HL-60 (cell line): ENCODE data around the gene MAP3K14.

ENCODE experiments used
- DNase-seq, 2 experiments: peaks; one replicate each; pipeline ENCODE4 v3.0.0-alpha.2; 2010 to 2020; ENCODE audit warnings: low read depth in 1 of 2, low spot score in 1 of 2
- H3K27ac ChIP-seq: fragments of 250-450 bp; sonication (Bioruptor Pico); replicated peaks from 2 replicates; pipeline ENCODE4 v1.5.1; 2020; ENCODE audit warnings: mild to moderate bottlenecking, moderate library complexity
- H3K27me3 ChIP-seq: fragments of 250-450 bp; sonication (Bioruptor Pico); 2 replicates; pipeline ENCODE4 v1.5.1; 2021; ENCODE audit warnings: mild to moderate bottlenecking, moderate library complexity; ENCODE audit not compliant: insufficient read depth, poor library complexity, severe bottlenecking
- H3K4me3 ChIP-seq: replicated peaks from 2 replicates; pipeline ENCODE4 v1.5.1; 2011; ENCODE audit warnings: mild to moderate bottlenecking, control low read depth, low read length; ENCODE audit not compliant: insufficient read depth
- GABPA ChIP-seq: IDR thresholded peaks from 2 replicates; pipeline ENCODE4 v1.6.1; 2012; ENCODE audit warnings: low read depth
- POLR2AphosphoS5 ChIP-seq: IDR thresholded peaks from 2 replicates; pipeline ENCODE4 v1.6.1; 2012; ENCODE audit warnings: low read depth
- SPI1 ChIP-seq: IDR thresholded peaks from 2 replicates; pipeline ENCODE4 v1.6.1; 2012; ENCODE audit warnings: low read depth, mild to moderate bottlenecking, borderline replicate concordance
- TF ChIP-seq, protein P1 (sequence below): IDR thresholded peaks from 2 replicates; pipeline ENCODE4 v1.6.1; 2012; ENCODE audit warnings: low read depth; ENCODE audit not compliant: insufficient replicate concordance
- TF ChIP-seq, protein P2 (sequence below): IDR thresholded peaks from one replicate; pipeline ENCODE4 v1.5.1; 2011; ENCODE audit warnings: low read length, control low read depth, inconsistent platforms; ENCODE audit not compliant: insufficient read depth

Gene MAP3K14

DNA sequence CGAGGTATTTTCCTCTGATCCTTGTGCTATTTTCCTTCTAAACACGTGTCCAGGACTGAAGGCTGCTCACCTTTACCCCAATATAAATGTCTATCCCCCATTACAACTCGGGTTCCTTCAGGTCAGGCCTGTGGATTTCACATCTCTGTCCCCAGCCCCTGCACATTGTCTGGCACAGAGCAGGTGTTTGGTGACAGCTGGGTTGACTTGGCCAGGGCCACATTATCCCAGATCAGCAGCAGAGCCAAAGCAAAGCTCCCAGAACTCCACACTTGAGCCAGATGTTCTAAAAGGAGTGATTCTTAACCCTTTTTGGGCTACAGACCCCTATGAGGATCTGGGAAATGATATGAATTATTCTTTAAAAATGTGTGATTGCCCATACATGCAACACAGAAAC lies 36.9 kb downstream of the MAP3K14 start:
- TF ChIP-seq SPI1: no peak
- TF ChIP-seq, protein P1, sequence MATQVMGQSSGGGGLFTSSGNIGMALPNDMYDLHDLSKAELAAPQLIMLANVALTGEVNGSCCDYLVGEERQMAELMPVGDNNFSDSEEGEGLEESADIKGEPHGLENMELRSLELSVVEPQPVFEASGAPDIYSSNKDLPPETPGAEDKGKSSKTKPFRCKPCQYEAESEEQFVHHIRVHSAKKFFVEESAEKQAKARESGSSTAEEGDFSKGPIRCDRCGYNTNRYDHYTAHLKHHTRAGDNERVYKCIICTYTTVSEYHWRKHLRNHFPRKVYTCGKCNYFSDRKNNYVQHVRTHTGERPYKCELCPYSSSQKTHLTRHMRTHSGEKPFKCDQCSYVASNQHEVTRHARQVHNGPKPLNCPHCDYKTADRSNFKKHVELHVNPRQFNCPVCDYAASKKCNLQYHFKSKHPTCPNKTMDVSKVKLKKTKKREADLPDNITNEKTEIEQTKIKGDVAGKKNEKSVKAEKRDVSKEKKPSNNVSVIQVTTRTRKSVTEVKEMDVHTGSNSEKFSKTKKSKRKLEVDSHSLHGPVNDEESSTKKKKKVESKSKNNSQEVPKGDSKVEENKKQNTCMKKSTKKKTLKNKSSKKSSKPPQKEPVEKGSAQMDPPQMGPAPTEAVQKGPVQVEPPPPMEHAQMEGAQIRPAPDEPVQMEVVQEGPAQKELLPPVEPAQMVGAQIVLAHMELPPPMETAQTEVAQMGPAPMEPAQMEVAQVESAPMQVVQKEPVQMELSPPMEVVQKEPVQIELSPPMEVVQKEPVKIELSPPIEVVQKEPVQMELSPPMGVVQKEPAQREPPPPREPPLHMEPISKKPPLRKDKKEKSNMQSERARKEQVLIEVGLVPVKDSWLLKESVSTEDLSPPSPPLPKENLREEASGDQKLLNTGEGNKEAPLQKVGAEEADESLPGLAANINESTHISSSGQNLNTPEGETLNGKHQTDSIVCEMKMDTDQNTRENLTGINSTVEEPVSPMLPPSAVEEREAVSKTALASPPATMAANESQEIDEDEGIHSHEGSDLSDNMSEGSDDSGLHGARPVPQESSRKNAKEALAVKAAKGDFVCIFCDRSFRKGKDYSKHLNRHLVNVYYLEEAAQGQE: no peak
- TF ChIP-seq GABPA: no peak
- TF ChIP-seq, protein P2, sequence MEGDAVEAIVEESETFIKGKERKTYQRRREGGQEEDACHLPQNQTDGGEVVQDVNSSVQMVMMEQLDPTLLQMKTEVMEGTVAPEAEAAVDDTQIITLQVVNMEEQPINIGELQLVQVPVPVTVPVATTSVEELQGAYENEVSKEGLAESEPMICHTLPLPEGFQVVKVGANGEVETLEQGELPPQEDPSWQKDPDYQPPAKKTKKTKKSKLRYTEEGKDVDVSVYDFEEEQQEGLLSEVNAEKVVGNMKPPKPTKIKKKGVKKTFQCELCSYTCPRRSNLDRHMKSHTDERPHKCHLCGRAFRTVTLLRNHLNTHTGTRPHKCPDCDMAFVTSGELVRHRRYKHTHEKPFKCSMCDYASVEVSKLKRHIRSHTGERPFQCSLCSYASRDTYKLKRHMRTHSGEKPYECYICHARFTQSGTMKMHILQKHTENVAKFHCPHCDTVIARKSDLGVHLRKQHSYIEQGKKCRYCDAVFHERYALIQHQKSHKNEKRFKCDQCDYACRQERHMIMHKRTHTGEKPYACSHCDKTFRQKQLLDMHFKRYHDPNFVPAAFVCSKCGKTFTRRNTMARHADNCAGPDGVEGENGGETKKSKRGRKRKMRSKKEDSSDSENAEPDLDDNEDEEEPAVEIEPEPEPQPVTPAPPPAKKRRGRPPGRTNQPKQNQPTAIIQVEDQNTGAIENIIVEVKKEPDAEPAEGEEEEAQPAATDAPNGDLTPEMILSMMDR: no peak
- no peak for TF ChIP-seq POLR2AphosphoS5
- DNase-seq: no peak
- Histone ChIP-seq H3K27me3 (no peaks in the 10 kb centered on the region), H3K4me3 (no peak overlapping the region), H3K27ac (no peak overlapping the region)

DNA sequence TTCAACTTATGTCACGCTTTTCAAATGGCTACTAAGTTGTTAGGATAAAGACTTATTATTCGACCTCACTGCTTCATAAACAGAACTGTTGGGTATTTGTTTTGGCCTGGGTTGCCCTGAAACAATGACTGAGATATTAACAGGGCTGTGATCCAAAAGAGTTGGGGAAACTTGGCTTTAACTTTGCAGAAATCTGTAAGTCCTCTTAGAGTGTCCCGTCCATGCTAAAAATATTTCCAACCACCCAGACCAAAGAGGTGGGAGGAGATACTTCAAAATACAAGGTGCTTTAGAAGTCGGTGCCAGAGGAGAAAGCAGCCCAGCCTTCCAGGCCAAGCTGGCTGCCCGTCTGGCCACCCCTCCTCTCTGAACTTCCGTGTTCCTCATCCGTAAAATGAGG lies 38.8 kb downstream of the MAP3K14 start:
- Histone ChIP-seq H3K27ac (no peak overlapping the region), H3K27me3 (no peaks in the 10 kb centered on the region), H3K4me3 (no peak overlapping the region)
- no peak for TF ChIP-seq SPI1
- TF ChIP-seq, protein P2: no peak
- TF ChIP-seq GABPA: no peak
- DNase-seq: no peak

DNA sequence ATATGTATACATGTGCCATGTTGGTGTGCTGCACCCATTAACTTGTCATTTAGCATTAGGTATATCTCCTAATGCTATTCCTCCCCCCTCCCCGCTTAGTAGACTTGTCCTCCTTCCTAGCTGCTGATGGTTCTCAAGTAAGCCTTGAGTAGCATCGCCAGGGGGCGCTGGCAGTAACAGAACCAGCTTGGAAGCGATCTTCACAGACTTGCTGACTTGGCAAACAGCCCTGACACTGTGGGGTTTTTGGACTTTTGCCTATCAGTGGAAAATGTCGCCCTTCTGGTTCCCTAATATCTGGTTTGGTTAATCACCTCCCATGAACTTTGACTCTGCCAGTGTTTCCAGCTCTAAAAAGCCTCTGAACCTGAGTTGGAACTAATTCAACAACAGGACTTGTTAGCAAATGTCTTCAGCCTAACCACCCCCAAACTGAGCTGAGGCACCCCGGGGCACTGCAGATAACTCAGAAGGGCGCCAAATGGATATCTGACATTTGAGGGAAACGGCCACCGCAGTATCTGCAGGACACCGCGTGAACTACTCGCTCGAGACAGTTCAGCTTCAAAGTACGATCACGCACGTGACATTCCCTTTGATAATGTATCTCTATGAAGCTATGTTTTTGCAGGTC lies 39.5 kb downstream of the MAP3K14 start:
- no peak overlapping the region for H3K27ac ChIP-seq
- H3K4me3 ChIP-seq: no peak overlapping the region
- TF ChIP-seq, protein P1: no peak
- TF ChIP-seq, protein P2: peak; percentile 78
- TF ChIP-seq SPI1: no peak
- DNase-seq: peak; percentile 76 to 90
- no peaks in the 10 kb centered on the region for H3K27me3 ChIP-seq

DNA sequence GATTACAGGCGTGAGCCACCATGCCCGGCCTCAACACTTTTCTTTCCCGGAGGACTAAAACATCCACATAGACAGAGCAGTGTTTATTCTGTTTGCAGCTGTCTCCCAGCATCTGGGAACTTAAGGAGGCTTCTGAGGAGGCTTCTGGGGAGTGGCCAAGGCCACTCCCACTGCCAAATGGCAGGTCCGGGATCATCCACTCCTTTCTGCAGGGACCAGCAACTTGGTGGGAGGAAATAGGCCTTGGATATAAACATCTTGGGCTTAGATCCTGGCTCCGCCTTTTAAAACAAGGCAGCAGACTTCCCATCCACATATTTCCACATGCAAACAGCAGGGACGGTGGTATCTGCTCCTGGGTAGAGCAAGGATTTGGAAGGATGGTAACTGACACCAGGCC lies 40.8 kb downstream of the MAP3K14 start:
- no peak for DNase-seq
- H3K27me3 ChIP-seq: no peaks in the 10 kb centered on the region
- no peak overlapping the region for H3K27ac ChIP-seq

More for the DNA sequence above, 40.8 kb downstream of the MAP3K14 start:
- no peak for TF ChIP-seq POLR2AphosphoS5
- TF ChIP-seq, protein P2: no peak
- no peak for TF ChIP-seq GABPA
- TF ChIP-seq SPI1: no peak
- TF ChIP-seq, protein P1: no peak
- no peak overlapping the region for H3K4me3 ChIP-seq
